ENCODE results near the gene EVC2. TPM values are rescaled to one million over a fixed set of nuclear protein-coding genes. Genes with fewer than 3 reads are reported as not detected.

Gene EVC2
- total and polyA plus RNA-seq, 9 donors: 4.4 to 7.2 (median 5.4) TPM

GRCh38 chr4:5654791-5655190 is 53.6 kb downstream of the EVC2 start:
- peaks cover 48% of the 10 kb centered on the region for H3K36me3 ChIP-seq (ENCODE audit: control insufficient read depth, insufficient read depth, low read length)
- no peak overlapping the region for H3K4me3 ChIP-seq (ENCODE audit: low read length)
- DNase-seq: no peak
- 90% methylated on average over 11 of the region's 11 CpGs for WGBS (ENCODE audit: insufficient coverage)
- H3K27ac ChIP-seq (ENCODE audit: low read length): no peak overlapping the region
- no peaks in the 10 kb centered on the region for H3K4me1 ChIP-seq (ENCODE audit: control insufficient read depth, insufficient read depth, low read length)
- H3K27me3 ChIP-seq (ENCODE audit: control insufficient read depth, insufficient read depth, low read length): no peaks in the 10 kb centered on the region
- H3K9me3 ChIP-seq (replicated peaks; ENCODE audit: control insufficient read depth, low read depth, low read length): no peaks in the 10 kb centered on the region

GRCh38 chr4:5651089-5651488 is 57.3 kb downstream of the EVC2 start:
- 100% methylated on average over 6 of the region's 6 CpGs for WGBS (ENCODE audit: insufficient coverage)
- H3K27me3 ChIP-seq (ENCODE audit: control insufficient read depth, insufficient read depth, low read length): no peaks in the 10 kb centered on the region
- H3K4me3 ChIP-seq (ENCODE audit: low read length): no peak overlapping the region
- no peaks in the 10 kb centered on the region for H3K4me1 ChIP-seq (ENCODE audit: control insufficient read depth, insufficient read depth, low read length)
- H3K27ac ChIP-seq (ENCODE audit: low read length): no peak overlapping the region
- peaks cover 41% of the 10 kb centered on the region for H3K36me3 ChIP-seq (ENCODE audit: control insufficient read depth, insufficient read depth, low read length)
- H3K9me3 ChIP-seq (replicated peaks; ENCODE audit: control insufficient read depth, low read depth, low read length): no peaks in the 10 kb centered on the region
- DNase-seq: no peak

- Histone ChIP-seq H3K4me1 (ENCODE audit: control insufficient read depth, insufficient read depth, low read length) (no peaks in the 10 kb centered on the region), H3K36me3 (ENCODE audit: control insufficient read depth, insufficient read depth, low read length) (peaks cover 35% of the 10 kb centered on the region), H3K27ac (ENCODE audit: low read length) (no peak overlapping the region), H3K9me3 (replicated peaks; ENCODE audit: control insufficient read depth, low read depth, low read length) (no peaks in the 10 kb centered on the region), H3K4me3 (ENCODE audit: low read length) (no peak overlapping the region), H3K27me3 (ENCODE audit: control insufficient read depth, insufficient read depth, low read length) (no peaks in the 10 kb centered on the region)
- no peak for DNase-seq
- no CpG with 5 or more reads among the region's 3 CpGs for WGBS (ENCODE audit: insufficient coverage)
Observed at GRCh38 chr4:5650040-5650439, 58.3 kb downstream of the EVC2 start.

GRCh38 chr4:5647351-5647750 is 61.0 kb downstream of the EVC2 start:
- Histone ChIP-seq H3K36me3 (ENCODE audit: control insufficient read depth, insufficient read depth, low read length) (peaks cover 16% of the 10 kb centered on the region), H3K9me3 (replicated peaks; ENCODE audit: control insufficient read depth, low read depth, low read length) (no peaks in the 10 kb centered on the region), H3K27ac (ENCODE audit: low read length) (no peak overlapping the region), H3K27me3 (ENCODE audit: control insufficient read depth, insufficient read depth, low read length) (no peaks in the 10 kb centered on the region), H3K4me1 (ENCODE audit: control insufficient read depth, insufficient read depth, low read length) (no peaks in the 10 kb centered on the region), H3K4me3 (ENCODE audit: low read length) (no peak overlapping the region)
- no CpG with 5 or more reads among the region's 7 CpGs for WGBS (ENCODE audit: insufficient coverage)
- DNase-seq: no peak

- Histone ChIP-seq H3K27ac (ENCODE audit: low read length) (no peak overlapping the region), H3K4me3 (ENCODE audit: low read length) (no peak overlapping the region), H3K9me3 (replicated peaks; ENCODE audit: control insufficient read depth, low read depth, low read length) (no peaks in the 10 kb centered on the region), H3K4me1 (ENCODE audit: control insufficient read depth, insufficient read depth, low read length) (no peaks in the 10 kb centered on the region), H3K36me3 (ENCODE audit: control insufficient read depth, insufficient read depth, low read length) (peaks cover 25% of the 10 kb centered on the region), H3K27me3 (ENCODE audit: control insufficient read depth, insufficient read depth, low read length) (no peaks in the 10 kb centered on the region)
- WGBS (ENCODE audit: insufficient coverage): 100% methylated on average over 1 of the region's 3 CpGs
- no peak for DNase-seq
Observed at GRCh38 chr4:5640096-5640495, 68.3 kb downstream of the EVC2 start.

- no peaks in the 10 kb centered on the region for H3K4me1 ChIP-seq (ENCODE audit: control insufficient read depth, insufficient read depth, low read length)
- no peaks in the 10 kb centered on the region for H3K27me3 ChIP-seq (ENCODE audit: control insufficient read depth, insufficient read depth, low read length)
- no peak overlapping the region for H3K4me3 ChIP-seq (ENCODE audit: low read length)
- no peak overlapping the region for H3K27ac ChIP-seq (ENCODE audit: low read length)
- H3K36me3 ChIP-seq (ENCODE audit: control insufficient read depth, insufficient read depth, low read length): peaks cover 26% of the 10 kb centered on the region
- WGBS (ENCODE audit: insufficient coverage): no CpG with 5 or more reads among the region's 3 CpGs
- no peaks in the 10 kb centered on the region for H3K9me3 ChIP-seq (replicated peaks; ENCODE audit: control insufficient read depth, low read depth, low read length)
- DNase-seq: no peak
Observed at GRCh38 chr4:5639556-5639955, 68.8 kb downstream of the EVC2 start.

- H3K9me3 ChIP-seq (replicated peaks; ENCODE audit: control insufficient read depth, low read depth, low read length): no peaks in the 10 kb centered on the region
- H3K27me3 ChIP-seq (ENCODE audit: control insufficient read depth, insufficient read depth, low read length): no peaks in the 10 kb centered on the region
- peaks cover 26% of the 10 kb centered on the region for H3K36me3 ChIP-seq (ENCODE audit: control insufficient read depth, insufficient read depth, low read length)
- H3K27ac ChIP-seq (ENCODE audit: low read length): no peak overlapping the region
- H3K4me1 ChIP-seq (ENCODE audit: control insufficient read depth, insufficient read depth, low read length): no peaks in the 10 kb centered on the region
- no peak overlapping the region for H3K4me3 ChIP-seq (ENCODE audit: low read length)
- no peak for DNase-seq
- WGBS (ENCODE audit: insufficient coverage): 80% methylated on average over 1 of the region's 4 CpGs
Observed at GRCh38 chr4:5638976-5639375, 69.4 kb downstream of the EVC2 start.

- no peaks in the 10 kb centered on the region for H3K4me1 ChIP-seq (ENCODE audit: control insufficient read depth, insufficient read depth, low read length)
- no peak for DNase-seq
- no CpG with 5 or more reads among the region's 4 CpGs for WGBS (ENCODE audit: insufficient coverage)
- H3K27ac ChIP-seq (ENCODE audit: low read length): no peak overlapping the region
- H3K36me3 ChIP-seq (ENCODE audit: control insufficient read depth, insufficient read depth, low read length): peaks cover 26% of the 10 kb centered on the region
- H3K27me3 ChIP-seq (ENCODE audit: control insufficient read depth, insufficient read depth, low read length): no peaks in the 10 kb centered on the region
- H3K9me3 ChIP-seq (replicated peaks; ENCODE audit: control insufficient read depth, low read depth, low read length): no peaks in the 10 kb centered on the region
- H3K4me3 ChIP-seq (ENCODE audit: low read length): no peak overlapping the region
Observed at GRCh38 chr4:5638316-5638715, 70.0 kb downstream of the EVC2 start.

- Histone ChIP-seq H3K36me3 (ENCODE audit: control insufficient read depth, insufficient read depth, low read length) (peaks cover 32% of the 10 kb centered on the region), H3K9me3 (replicated peaks; ENCODE audit: control insufficient read depth, low read depth, low read length) (no peaks in the 10 kb centered on the region), H3K27ac (ENCODE audit: low read length) (no peak overlapping the region), H3K4me1 (ENCODE audit: control insufficient read depth, insufficient read depth, low read length) (no peaks in the 10 kb centered on the region), H3K4me3 (ENCODE audit: low read length) (no peak overlapping the region), H3K27me3 (ENCODE audit: control insufficient read depth, insufficient read depth, low read length) (no peaks in the 10 kb centered on the region)
- 78% methylated on average over 8 of the region's 13 CpGs for WGBS (ENCODE audit: insufficient coverage)
- DNase-seq: peak; percentile 18
Observed at GRCh38 chr4:5636766-5637670, 71.3 kb downstream of the EVC2 start.

- Histone ChIP-seq H3K27ac (ENCODE audit: low read length) (no peak overlapping the region), H3K27me3 (ENCODE audit: control insufficient read depth, insufficient read depth, low read length) (no peaks in the 10 kb centered on the region), H3K36me3 (ENCODE audit: control insufficient read depth, insufficient read depth, low read length) (peaks cover 40% of the 10 kb centered on the region), H3K9me3 (replicated peaks; ENCODE audit: control insufficient read depth, low read depth, low read length) (no peaks in the 10 kb centered on the region), H3K4me1 (ENCODE audit: control insufficient read depth, insufficient read depth, low read length) (no peaks in the 10 kb centered on the region), H3K4me3 (ENCODE audit: low read length) (no peak overlapping the region)
- whole genome bisulfite sequencing (ENCODE audit: insufficient coverage): 88% methylated on average over 2 of the region's 7 CpGs
- DNase-seq: no peak
Observed at GRCh38 chr4:5635826-5636195, 72.5 kb downstream of the EVC2 start.
